Sigmoid colon (tissue), 7 donors: Measurements from ENCODE around the gene ZNF579. TPM values are rescaled to one million over a fixed set of nuclear protein-coding genes. Genes with fewer than 3 reads are reported as not detected.
A peak's percentile ranks its signal among the peaks of the same experiment; 100 is the strongest.

ENCODE experiments used
- DNase-seq: peaks from one replicate; pipeline ENCODE4 v3.0.0-alpha.2; 2019
- H3K27ac ChIP-seq, 4 donors: fragments of 200-600 bp; sonication (generic); one replicate each; pipeline ENCODE4 v1.5.1; 2016 to 2019; ENCODE audit warnings: mild to moderate bottlenecking in 1 of 4
- H3K27me3 ChIP-seq, 3 donors: fragments of 200-600 bp; sonication (generic); one replicate each; pipeline ENCODE4 v1.5.1; 2019; ENCODE audit warnings: mild to moderate bottlenecking in 1 of 3
- H3K36me3 ChIP-seq, 4 donors: fragments of 200-600 bp; sonication (generic); one replicate each; pipeline ENCODE4 v1.5.1; 2016 to 2019
- H3K4me1 ChIP-seq, 4 donors: fragments of 200-600 bp; sonication (generic); one replicate each; pipeline ENCODE4 v1.5.1; 2017 to 2019
- H3K4me3 ChIP-seq, 4 donors: fragments of 200-600 bp; sonication (generic); one replicate each; pipeline ENCODE4 v1.5.1; 2017 to 2019; ENCODE audit warnings: mild to moderate bottlenecking in 2 of 4, moderate library complexity in 1 of 4
- H3K9me3 ChIP-seq, 4 donors: fragments of 200-600 bp in 3 of 4; sonication (generic) in 3 of 4; one replicate each; pipeline versions ENCODE4 v1.5.1 to v1.6.1; 2013 to 2019
- CTCF ChIP-seq, 4 experiments: fragments of 450-650 bp in 3 of 4; fragments of 200-600 bp in 1 of 4; IDR thresholded peaks; one replicate each; pipeline ENCODE4 v1.5.1; 2016 to 2019; ENCODE audit warnings: antibody characterized with exemption in 4 of 4, mild to moderate bottlenecking in 3 of 4, moderate library complexity in 2 of 4
- EP300 ChIP-seq, 4 donors: sonication (generic); formaldehyde crosslinking; IDR thresholded peaks; one replicate each; pipeline ENCODE4 v1.6.1; 2017; ENCODE audit warnings: antibody characterized with exemption in 4 of 4
- POLR2A ChIP-seq, 2 donors: fragments of 450-650 bp; IDR thresholded peaks; one replicate each; pipeline ENCODE4 v1.6.1; 2016; ENCODE audit warnings: antibody characterized with exemption in 2 of 2, mild to moderate bottlenecking in 2 of 2, moderate library complexity in 2 of 2
- POLR2AphosphoS5 ChIP-seq, 4 donors: sonication (generic); formaldehyde crosslinking; IDR thresholded peaks; one replicate each; pipeline ENCODE4 v1.6.1; 2017; ENCODE audit warnings: antibody characterized with exemption in 4 of 4
- WGBS, 2 donors: extraction: QIAGEN DNeasy Blood & Tissue Kit; methylation state at CpG; one replicate each; pipeline ENCODE4 v1.1.7; 2013; 5-methylcytosine and 5-hydroxymethylcytosine counted together
- intact Hi-C: fragments of 100-400 bp; cut with DNase I; formaldehyde crosslinking; loops from one replicate; pipeline ENCODE4 v1.15.1; 2023
- polyA plus RNA-seq, 3 donors: library from polyadenylated mRNA; stranded (reverse); fragments of 200-250 nt; gene quantifications; one replicate each; pipeline ENCODE4 v1.2.3, GENCODE V29; 2013
- total RNA-seq, 4 donors: library from RNA; depleted of rRNA; stranded (reverse); fragments of >200 nt; gene quantifications; one replicate each; pipeline ENCODE4 v1.1.0, GENCODE V29; 2016
- donor health status: healthy with polysubstance abuse.
- donor health status: Bipolar disorder and iron deficiency.
- donor health status: healthy.

Gene ZNF579
- total and polyA plus RNA-seq, 7 donors, result 0.69 to 4.0 (median 2.0) TPM

DNA sequence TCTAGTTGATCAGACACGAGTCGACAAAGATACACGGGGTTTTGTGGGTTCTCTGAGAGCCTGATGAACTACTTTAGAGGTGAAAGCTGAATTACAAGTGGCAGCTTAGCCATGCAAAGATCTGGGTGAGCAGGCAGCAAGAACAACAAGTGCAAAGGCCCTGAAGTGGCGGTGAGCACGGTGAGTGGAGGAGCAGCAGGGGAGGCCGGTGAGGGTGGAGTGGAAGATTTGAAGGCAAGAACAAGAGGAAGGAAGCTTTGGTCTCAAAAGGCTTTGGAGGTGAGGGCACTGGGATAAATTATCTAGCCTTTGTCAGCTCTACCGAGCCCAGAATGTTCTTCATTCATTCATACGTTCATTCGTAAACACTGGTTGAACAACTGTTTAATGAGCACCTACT is 26.2 kb upstream of the ZNF579 start:
- no peak for DNase-seq
- 75 to 80% methylated on average over 9 of the region's 9 CpGs for WGBS, 2 donors
- Histone ChIP-seq H3K4me3 (no peak overlapping the region), H3K27ac (peak overlapping the region; percentile 95 to 98 (median 96)), H3K9me3 (no peaks in the 10 kb centered on the region), H3K4me1 (peaks cover 0 to 43% (median 32%) of the 10 kb centered on the region in 4 donors), H3K27me3 (no peaks in the 10 kb centered on the region), H3K36me3 (peaks cover 0 to 16% (median 7%) of the 10 kb centered on the region in 4 donors)
- TF ChIP-seq CTCF (IDR thresholded peaks at IDR 0.05) (no peak), POLR2A (IDR thresholded peaks at IDR 0.05) (no peak), POLR2AphosphoS5 (IDR thresholded peaks at IDR 0.05) (no peak), EP300 (IDR thresholded peaks at IDR 0.05) (no peak)
- intact Hi-C loops, result loop anchor here (1.0 kb wide), 1 partner anchor 90 kb away; no protein-coding TSS in a partner anchor

DNA sequence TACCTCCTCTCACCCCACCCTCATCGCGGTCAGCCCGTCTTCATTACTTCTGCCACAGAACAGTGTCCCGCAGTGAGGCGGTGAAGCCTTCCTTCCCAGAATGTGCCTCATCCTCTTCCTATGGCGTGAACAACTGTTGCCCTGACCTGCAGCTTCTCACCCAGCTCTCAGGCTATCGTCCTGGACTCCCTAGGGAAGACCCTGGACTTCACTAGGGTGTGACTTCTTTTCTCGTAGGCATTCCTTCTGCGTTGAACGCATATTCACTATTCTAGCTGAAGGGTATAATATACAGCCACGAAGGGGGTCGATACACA is 25.8 kb upstream of the ZNF579 start:
- intact Hi-C loops, result loop anchor here (1.0 kb wide), 1 partner anchor 89 kb away; no protein-coding TSS in a partner anchor
- DNase-seq, result no peak
- Histone ChIP-seq H3K27me3 (no peaks in the 10 kb centered on the region), H3K36me3 (peaks cover 0 to 16% (median 7%) of the 10 kb centered on the region in 4 donors), H3K9me3 (no peaks in the 10 kb centered on the region), H3K4me1 (peaks cover 0 to 40% (median 32%) of the 10 kb centered on the region in 4 donors), H3K4me3 (peak overlapping the region in 3 of 4 donors; percentile 79 to 93 (median 87)), H3K27ac (peak overlapping the region; percentile 95 to 98 (median 96))
- TF ChIP-seq POLR2A (IDR thresholded peaks at IDR 0.05) (no peak), EP300 (IDR thresholded peaks at IDR 0.05) (no peak)
- WGBS, 2 donors, result 19 to 25% methylated on average over 12 of the region's 12 CpGs

- H3K27me3 ChIP-seq, result no peaks in the 10 kb centered on the region
- DNase-seq, result peak; percentile 87
- peaks cover 0 to 16% (median 7%) of the 10 kb centered on the region in 4 donors for H3K36me3 ChIP-seq
- peaks cover 0 to 40% (median 34%) of the 10 kb centered on the region in 4 donors for H3K4me1 ChIP-seq
- WGBS, 2 donors, result 0 to 1% methylated on average over 43 to 44 of the region's 44 CpGs
- peak within 1 kb of the TSS; percentile 79 to 94 (median 90) for H3K4me3 ChIP-seq
- H3K9me3 ChIP-seq, result no peaks in the 10 kb centered on the region
- peak within 1 kb of the TSS; percentile 95 to 98 (median 96) for H3K27ac ChIP-seq
- TF ChIP-seq CTCF (IDR thresholded peaks at IDR 0.05), result peak; percentile 40 to 66 (median 60)
- TF ChIP-seq EP300 (IDR thresholded peaks at IDR 0.05), result no peak
- intact Hi-C loops, result loop anchor here (1.0 kb wide), 1 partner anchor 89 kb away; no protein-coding TSS in a partner anchor
Observed at GRCh38 chr19:55605637-55606470, 25.2 kb upstream of the ZNF579 start, which contains the start of gene ZNF865. Gene ZNF865, plus strand, starts transcription at chr19:55605647. Its CDS starts 7,972 bp downstream, at chr19:55613619.

DNA sequence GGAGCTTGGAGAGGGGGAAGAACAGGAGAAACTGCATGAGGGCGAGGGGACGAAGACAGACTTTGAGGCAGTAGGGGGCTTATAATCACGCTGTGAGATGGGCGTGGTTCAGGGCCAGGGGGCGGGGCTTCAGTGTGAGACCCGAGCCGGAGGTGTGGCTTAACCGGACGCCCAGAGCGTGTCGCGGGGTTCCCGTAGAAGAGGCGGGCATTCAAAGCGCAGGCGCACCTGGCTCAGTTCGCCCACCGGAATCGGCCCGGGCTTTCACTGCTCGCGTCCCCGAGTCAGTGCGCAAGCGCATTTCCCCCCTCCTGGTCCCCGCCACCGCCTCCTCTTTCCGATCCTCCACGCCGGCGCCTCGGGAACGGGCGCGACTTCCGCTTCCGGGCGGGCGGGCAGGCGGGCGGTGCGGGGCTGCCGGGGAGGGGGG is 24.6 kb upstream of the ZNF579 start:
- Histone ChIP-seq H3K4me1 (peaks cover 0 to 44% (median 37%) of the 10 kb centered on the region in 4 donors), H3K4me3 (peak overlapping the region; percentile 79 to 94 (median 90)), H3K9me3 (no peaks in the 10 kb centered on the region), H3K27ac (peak overlapping the region; percentile 95 to 98 (median 96)), H3K27me3 (no peaks in the 10 kb centered on the region), H3K36me3 (peaks cover 0 to 12% (median 6%) of the 10 kb centered on the region in 4 donors)
- TF ChIP-seq CTCF (IDR thresholded peaks at IDR 0.05) (no peak), POLR2A (IDR thresholded peaks at IDR 0.05) (peak in 1 of 2 donors; percentile 7), POLR2AphosphoS5 (IDR thresholded peaks at IDR 0.05) (peak in 3 of 4 donors; percentile 42 to 73 (median 55)), EP300 (IDR thresholded peaks at IDR 0.05) (peak in 1 of 4 donors; percentile 57)
- peak; percentile 99 for DNase-seq
- 0% methylated on average over 43 of the region's 43 CpGs for WGBS, 2 donors
- intact Hi-C loops, result no loop called here
